Measurements from ENCODE around the gene ERVV-1.

The ERVV-1 gene

GRCh38 chr19:53034948-53035675, 21.4 kb downstream of the ERVV-1 start:
- DNase-seq (ENCODE audit: insufficient read length) (no peak), FAIRE-seq (no peak)
- TF ChIP-seq POLR2A (IDR thresholded peaks at IDR 0.05; ENCODE audit: low read depth, low read length) (no peak), POLR2AphosphoS5 (IDR thresholded peaks at IDR 0.05; ENCODE audit: low read depth, low read length) (no peak), TAF1 (IDR thresholded peaks at IDR 0.05; ENCODE audit: borderline replicate concordance, low read depth, low read length) (no peak)

GRCh38 chr19:53037101-53038097, 23.7 kb downstream of the ERVV-1 start:
- TF ChIP-seq POLR2A (IDR thresholded peaks at IDR 0.05; ENCODE audit: low read depth, low read length) (no peak), TAF1 (IDR thresholded peaks at IDR 0.05; ENCODE audit: borderline replicate concordance, low read depth, low read length) (no peak), POLR2AphosphoS5 (IDR thresholded peaks at IDR 0.05; ENCODE audit: low read depth, low read length) (no peak)
- FAIRE-seq (no peak), DNase-seq (ENCODE audit: insufficient read length) (no peak)

- TF ChIP-seq TAF1 (IDR thresholded peaks at IDR 0.05; ENCODE audit: borderline replicate concordance, low read depth, low read length) (no peak), POLR2AphosphoS5 (IDR thresholded peaks at IDR 0.05; ENCODE audit: low read depth, low read length) (no peak), POLR2A (IDR thresholded peaks at IDR 0.05; ENCODE audit: low read depth, low read length) (no peak)
- FAIRE-seq, result no peak
Observed at GRCh38 chr19:53041366-53041765, 27.6 kb downstream of the ERVV-1 start.

DNA sequence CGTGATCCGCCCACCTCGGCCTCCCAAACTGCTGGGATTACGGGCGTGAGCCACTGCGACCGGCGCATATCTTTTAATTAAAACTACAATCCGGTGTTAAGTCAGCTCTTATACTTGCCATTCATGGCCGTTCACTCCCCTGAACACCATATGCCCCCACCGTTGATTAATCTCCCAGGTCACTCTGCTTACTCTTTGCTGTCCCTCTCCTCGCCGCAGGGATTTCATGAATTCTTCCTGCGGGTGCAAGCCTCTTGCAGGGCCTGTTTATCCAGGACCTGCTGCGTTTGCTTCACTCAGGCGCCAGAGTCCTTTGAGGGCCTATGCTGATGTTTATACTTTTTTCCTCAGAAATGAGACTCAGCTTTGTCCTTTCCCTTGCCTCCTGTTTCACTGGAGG, 31.8 kb downstream of the ERVV-1 start:
- no peak for DNase-seq (ENCODE audit: insufficient read length)
- no peak for FAIRE-seq

More at GRCh38 chr19:53041366-53041765, 27.6 kb downstream of the ERVV-1 start:
- no peak for DNase-seq (ENCODE audit: insufficient read length)

DNA sequence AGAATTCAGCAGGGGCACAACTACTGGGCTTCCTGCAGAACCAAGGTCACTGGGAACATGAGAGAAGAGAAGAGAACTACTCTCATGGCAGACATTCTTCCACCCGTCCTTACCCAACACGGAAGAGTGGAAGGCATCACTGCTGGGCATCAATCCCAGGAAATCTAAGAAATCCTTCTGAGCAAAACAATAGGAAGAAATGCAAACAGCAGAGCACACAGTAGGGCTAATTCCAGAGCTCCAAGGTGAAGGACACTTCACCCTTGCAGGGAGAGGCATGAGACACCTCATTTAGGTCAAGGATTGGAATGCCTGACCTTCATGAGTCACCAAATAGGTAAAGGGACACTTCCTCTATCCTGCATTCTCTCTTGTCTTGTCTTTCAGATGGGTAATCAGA, 33.7 kb downstream of the ERVV-1 start:
- DNase-seq (ENCODE audit: insufficient read length), result no peak
- FAIRE-seq, result no peak
- TF ChIP-seq POLR2A (IDR thresholded peaks at IDR 0.05; ENCODE audit: low read depth, low read length), result no peak
- TF ChIP-seq POLR2AphosphoS5 (IDR thresholded peaks at IDR 0.05; ENCODE audit: low read depth, low read length), result no peak
- TF ChIP-seq TAF1 (IDR thresholded peaks at IDR 0.05; ENCODE audit: borderline replicate concordance, low read depth, low read length), result no peak

More for the DNA sequence above, 31.8 kb downstream of the ERVV-1 start:
- no peak for TF ChIP-seq TAF1 (IDR thresholded peaks at IDR 0.05; ENCODE audit: borderline replicate concordance, low read depth, low read length)
- TF ChIP-seq POLR2A (IDR thresholded peaks at IDR 0.05; ENCODE audit: low read depth, low read length), result no peak
- TF ChIP-seq POLR2AphosphoS5 (IDR thresholded peaks at IDR 0.05; ENCODE audit: low read depth, low read length), result no peak

- TF ChIP-seq TAF1 (IDR thresholded peaks at IDR 0.05; ENCODE audit: borderline replicate concordance, low read depth, low read length) (no peak), POLR2AphosphoS5 (IDR thresholded peaks at IDR 0.05; ENCODE audit: low read depth, low read length) (no peak), POLR2A (IDR thresholded peaks at IDR 0.05; ENCODE audit: low read depth, low read length) (no peak)
- FAIRE-seq, result no peak
- no peak for DNase-seq (ENCODE audit: insufficient read length)
Observed at GRCh38 chr19:53055117-53055516, 41.4 kb downstream of the ERVV-1 start.

- TF ChIP-seq POLR2AphosphoS5 (IDR thresholded peaks at IDR 0.05; ENCODE audit: low read depth, low read length), result no peak
- no peak for TF ChIP-seq POLR2A (IDR thresholded peaks at IDR 0.05; ENCODE audit: low read depth, low read length)
- TF ChIP-seq TAF1 (IDR thresholded peaks at IDR 0.05; ENCODE audit: borderline replicate concordance, low read depth, low read length), result no peak
- no peak for FAIRE-seq
- no peak for DNase-seq (ENCODE audit: insufficient read length)
Observed at GRCh38 chr19:53057904-53058580, 44.3 kb downstream of the ERVV-1 start.

Measured in GM12892 (cell line).